Measurements from ENCODE around the gene PA2G4.
"Not testable (repeated sequence)": the region's sequence is repeated elsewhere in the genome, so short reads cannot be mapped to it uniquely, and the experiment has no call there.

Gene PA2G4

GRCh38 chr12:56110571-56110970, 6.2 kb downstream of the PA2G4 start:
- no peak for DNase-seq (ENCODE audit: low read depth)
- no peak overlapping the region for H3K4me3 ChIP-seq (ENCODE audit: low read depth, low read length)
- TF ChIP-seq, protein P1, sequence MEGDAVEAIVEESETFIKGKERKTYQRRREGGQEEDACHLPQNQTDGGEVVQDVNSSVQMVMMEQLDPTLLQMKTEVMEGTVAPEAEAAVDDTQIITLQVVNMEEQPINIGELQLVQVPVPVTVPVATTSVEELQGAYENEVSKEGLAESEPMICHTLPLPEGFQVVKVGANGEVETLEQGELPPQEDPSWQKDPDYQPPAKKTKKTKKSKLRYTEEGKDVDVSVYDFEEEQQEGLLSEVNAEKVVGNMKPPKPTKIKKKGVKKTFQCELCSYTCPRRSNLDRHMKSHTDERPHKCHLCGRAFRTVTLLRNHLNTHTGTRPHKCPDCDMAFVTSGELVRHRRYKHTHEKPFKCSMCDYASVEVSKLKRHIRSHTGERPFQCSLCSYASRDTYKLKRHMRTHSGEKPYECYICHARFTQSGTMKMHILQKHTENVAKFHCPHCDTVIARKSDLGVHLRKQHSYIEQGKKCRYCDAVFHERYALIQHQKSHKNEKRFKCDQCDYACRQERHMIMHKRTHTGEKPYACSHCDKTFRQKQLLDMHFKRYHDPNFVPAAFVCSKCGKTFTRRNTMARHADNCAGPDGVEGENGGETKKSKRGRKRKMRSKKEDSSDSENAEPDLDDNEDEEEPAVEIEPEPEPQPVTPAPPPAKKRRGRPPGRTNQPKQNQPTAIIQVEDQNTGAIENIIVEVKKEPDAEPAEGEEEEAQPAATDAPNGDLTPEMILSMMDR (IDR thresholded peaks at IDR 0.05; ENCODE audit: insufficient read depth, low read depth, low read length, missing control alignments) = no peak

- H3K4me3 ChIP-seq (ENCODE audit: low read depth, low read length) = no peak overlapping the region
- DNase-seq (ENCODE audit: low read depth) = no peak
- TF ChIP-seq, protein P1 (IDR thresholded peaks at IDR 0.05; ENCODE audit: insufficient read depth, low read depth, low read length, missing control alignments) = no peak
Observed at GRCh38 chr12:56114084-56114483, 9.7 kb downstream of the PA2G4 start.

DNA sequence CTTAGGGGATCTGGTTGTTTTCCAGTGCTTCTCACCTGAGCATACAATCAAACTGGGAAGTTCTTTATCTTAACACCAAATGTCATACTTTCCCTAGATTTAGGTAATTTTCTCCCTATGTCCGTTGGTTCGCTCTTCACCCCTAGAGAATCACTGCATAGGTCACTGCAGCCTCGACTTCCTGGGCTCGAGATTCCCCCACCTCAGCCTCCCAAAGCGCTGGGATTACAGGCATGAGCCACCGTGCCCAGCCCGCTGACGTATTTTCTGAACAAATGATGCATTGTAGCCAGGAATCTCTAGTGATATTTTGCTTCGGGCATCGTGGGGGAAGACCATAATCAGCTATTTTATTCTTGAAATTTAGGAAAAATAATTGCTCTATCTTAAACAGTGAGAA, 11.0 kb downstream of the PA2G4 start:
- TF ChIP-seq, protein P1 (IDR thresholded peaks at IDR 0.05; ENCODE audit: insufficient read depth, low read depth, low read length, missing control alignments) = no peak
- peak overlapping the region; percentile 98 for H3K4me3 ChIP-seq (ENCODE audit: low read depth, low read length)
- no peak for DNase-seq (ENCODE audit: low read depth)

DNA sequence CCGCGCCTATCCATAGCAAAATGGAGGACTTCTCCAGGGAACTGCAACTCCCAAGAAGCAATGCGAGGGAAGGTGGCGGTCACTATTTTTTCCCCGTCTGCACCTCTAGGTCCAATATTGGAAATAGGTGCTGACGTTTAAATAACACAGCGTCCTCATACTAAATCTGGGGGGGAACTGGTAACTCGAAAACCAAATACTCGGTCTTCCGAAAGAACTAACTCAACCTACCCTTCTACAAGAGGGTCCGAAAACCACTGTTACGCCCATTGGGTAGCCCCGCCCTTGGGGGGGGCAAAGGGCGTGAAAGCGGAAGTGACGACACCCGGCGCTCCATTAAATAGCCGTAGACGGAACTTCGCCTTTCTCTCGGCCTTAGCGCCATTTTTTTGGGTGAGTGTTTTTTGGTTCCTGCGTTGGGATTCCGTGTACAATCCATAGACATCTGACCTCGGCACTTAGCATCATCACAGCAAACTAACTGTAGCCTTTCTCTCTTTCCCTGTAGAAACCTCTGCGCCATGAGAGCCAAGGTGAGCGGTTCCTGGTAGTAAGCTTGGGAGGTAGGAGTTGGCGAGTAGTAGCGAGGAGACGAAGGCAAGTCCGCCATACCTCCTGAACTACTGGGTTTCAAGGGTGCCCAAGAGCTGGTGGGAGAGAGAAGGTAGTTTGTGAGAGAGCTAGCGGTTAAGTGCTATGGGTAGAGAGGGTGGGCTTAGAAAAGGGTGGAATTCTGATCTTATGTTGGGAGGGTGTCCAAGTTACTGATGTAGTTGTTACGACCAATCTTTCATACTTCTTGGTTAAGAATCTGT, 12.1 kb downstream of the PA2G4 start, which contains the start of gene RPL41:
RPL41 (plus strand) TSS at position 367 of the 815 bp plus-strand sequence.
- TF ChIP-seq, protein P1 (IDR thresholded peaks at IDR 0.05; ENCODE audit: insufficient read depth, low read depth, low read length, missing control alignments) = no peak
- peak; percentile 96 for DNase-seq (ENCODE audit: low read depth)

DNA sequence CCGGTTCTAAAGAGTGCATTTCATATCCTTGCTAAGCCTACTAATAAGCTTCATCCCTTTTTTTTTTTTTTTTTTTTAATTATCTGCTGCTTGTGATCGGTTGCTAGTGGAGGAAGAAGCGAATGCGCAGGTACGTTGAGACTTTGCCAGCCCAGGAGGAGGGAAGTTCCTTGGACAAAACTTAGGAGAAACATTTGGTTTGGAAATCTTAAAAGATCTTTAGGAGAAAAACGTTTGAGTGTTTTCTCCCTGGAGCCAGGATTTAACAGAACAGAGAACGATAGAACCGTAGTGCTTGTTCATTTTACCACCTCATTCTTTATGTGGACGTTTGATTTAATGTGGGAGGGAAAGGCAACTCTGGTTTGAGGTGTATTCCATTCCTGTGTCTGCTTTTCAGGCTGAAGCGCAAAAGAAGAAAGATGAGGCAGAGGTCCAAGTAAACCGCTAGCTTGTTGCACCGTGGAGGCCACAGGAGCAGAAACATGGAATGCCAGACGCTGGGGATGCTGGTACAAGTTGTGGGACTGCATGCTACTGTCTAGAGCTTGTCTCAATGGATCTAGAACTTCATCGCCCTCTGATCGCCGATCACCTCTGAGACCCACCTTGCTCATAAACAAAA, 12.8 kb downstream of the PA2G4 start:
- H3K4me3 ChIP-seq (ENCODE audit: low read depth, low read length) = peak overlapping the region; percentile 98

More for the DNA sequence above, 12.1 kb downstream of the PA2G4 start, which contains the start of gene RPL41:
- H3K4me3 ChIP-seq (ENCODE audit: low read depth, low read length) = peak within 1 kb of the TSS; percentile 98

GRCh38 chr12:56117778-56118687, 13.7 kb downstream of the PA2G4 start, which contains the start of gene ZC3H10:
Gene ZC3H10, plus strand, starts transcription at chr12:56118266. Its CDS starts 2,297 bp downstream, at chr12:56120563.
- DNase-seq (ENCODE audit: low read depth) = peak; percentile 100
- peak within 1 kb of the TSS; percentile 98 for H3K4me3 ChIP-seq (ENCODE audit: low read depth, low read length)
- TF ChIP-seq, protein P1 (IDR thresholded peaks at IDR 0.05; ENCODE audit: insufficient read depth, low read depth, low read length, missing control alignments) = peak; percentile 45

More for the DNA sequence above, 12.8 kb downstream of the PA2G4 start:
- DNase-seq (ENCODE audit: low read depth) = not testable (repeated sequence)
